ENCODE results near the gene PRR18.
A peak's percentile ranks its signal among the peaks of the same experiment; 100 is the strongest.

GRCh38 chr6:166313255-166314070 lies 5.3 kb upstream of the PRR18 start:
- TF ChIP-seq, protein P1, sequence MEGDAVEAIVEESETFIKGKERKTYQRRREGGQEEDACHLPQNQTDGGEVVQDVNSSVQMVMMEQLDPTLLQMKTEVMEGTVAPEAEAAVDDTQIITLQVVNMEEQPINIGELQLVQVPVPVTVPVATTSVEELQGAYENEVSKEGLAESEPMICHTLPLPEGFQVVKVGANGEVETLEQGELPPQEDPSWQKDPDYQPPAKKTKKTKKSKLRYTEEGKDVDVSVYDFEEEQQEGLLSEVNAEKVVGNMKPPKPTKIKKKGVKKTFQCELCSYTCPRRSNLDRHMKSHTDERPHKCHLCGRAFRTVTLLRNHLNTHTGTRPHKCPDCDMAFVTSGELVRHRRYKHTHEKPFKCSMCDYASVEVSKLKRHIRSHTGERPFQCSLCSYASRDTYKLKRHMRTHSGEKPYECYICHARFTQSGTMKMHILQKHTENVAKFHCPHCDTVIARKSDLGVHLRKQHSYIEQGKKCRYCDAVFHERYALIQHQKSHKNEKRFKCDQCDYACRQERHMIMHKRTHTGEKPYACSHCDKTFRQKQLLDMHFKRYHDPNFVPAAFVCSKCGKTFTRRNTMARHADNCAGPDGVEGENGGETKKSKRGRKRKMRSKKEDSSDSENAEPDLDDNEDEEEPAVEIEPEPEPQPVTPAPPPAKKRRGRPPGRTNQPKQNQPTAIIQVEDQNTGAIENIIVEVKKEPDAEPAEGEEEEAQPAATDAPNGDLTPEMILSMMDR (IDR thresholded peaks at IDR 0.05) = peak; percentile 49
- TF ChIP-seq ZFX (IDR thresholded peaks at IDR 0.05; ENCODE audit: borderline replicate concordance) = no peak

All from 22Rv1 (cell line).